Liver (tissue), 3 donors: ENCODE results near the gene PRKD1.

Source experiments
- ATF3 ChIP-seq: IDR thresholded peaks from 2 replicates; pipeline ENCODE4 v1.6.1; 2016; ENCODE audit warnings: antibody characterized with exemption
- CTCF ChIP-seq: fragments of 150-350 bp; IDR thresholded peaks from 2 replicates; pipeline ENCODE4 v1.5.1; 2017; ENCODE audit warnings: improper control_type of control experiment, low read depth, low read length; ENCODE audit not compliant: missing input control
- EGR1 ChIP-seq, 2 donors: IDR thresholded peaks; 2 replicates each; pipeline ENCODE4 v1.6.1; 2016 to 2018; ENCODE audit warnings: antibody characterized with exemption in 2 of 2, low read depth in 2 of 2
- FOXA2 ChIP-seq: IDR thresholded peaks from 2 replicates; pipeline ENCODE4 v1.6.1; 2016; ENCODE audit warnings: antibody characterized with exemption
- GABPA ChIP-seq, 2 donors: IDR thresholded peaks in 1 of 2; conservative IDR thresholded peaks in 1 of 2; 2 replicates each; pipeline ENCODE4 v1.6.1; 2016; ENCODE audit warnings: antibody characterized with exemption in 2 of 2, mild to moderate bottlenecking in 1 of 2, moderate library complexity in 1 of 2
- HNF4A ChIP-seq, 2 donors: conservative IDR thresholded peaks; 2 replicates each; pipeline ENCODE4 v1.6.1; 2016; ENCODE audit warnings: antibody characterized with exemption in 2 of 2, mild to moderate bottlenecking in 2 of 2
- JUND ChIP-seq, 2 donors: IDR thresholded peaks; 2 replicates each; pipeline ENCODE4 v1.6.1; 2016; ENCODE audit warnings: antibody characterized with exemption in 2 of 2
- MAX ChIP-seq: IDR thresholded peaks from 2 replicates; pipeline ENCODE4 v1.6.1; 2016; ENCODE audit warnings: antibody characterized with exemption
- RAD21 ChIP-seq, 2 donors: IDR thresholded peaks; 2 replicates each; pipeline ENCODE4 v1.6.1; 2016; ENCODE audit warnings: antibody characterized with exemption in 2 of 2, mild to moderate bottlenecking in 2 of 2
- REST ChIP-seq: IDR thresholded peaks from 2 replicates; pipeline ENCODE4 v1.6.1; 2016; ENCODE audit warnings: antibody characterized with exemption, mild to moderate bottlenecking
- RXRA ChIP-seq, 2 donors: IDR thresholded peaks; 2 replicates each; pipeline ENCODE4 v1.6.1; 2017 to 2018; ENCODE audit warnings: antibody characterized with exemption in 2 of 2, mild to moderate bottlenecking in 1 of 2
- SP1 ChIP-seq: IDR thresholded peaks from 2 replicates; pipeline ENCODE4 v1.6.1; 2018; ENCODE audit warnings: antibody characterized with exemption, mild to moderate bottlenecking
- TAF1 ChIP-seq: conservative IDR thresholded peaks from 2 replicates; pipeline ENCODE4 v1.6.1; 2016; ENCODE audit warnings: antibody characterized with exemption, mild to moderate bottlenecking
- YY1 ChIP-seq: IDR thresholded peaks from 2 replicates; pipeline ENCODE4 v1.6.1; 2016; ENCODE audit warnings: antibody characterized with exemption, mild to moderate bottlenecking
- donor health status: healthy.
- donor health status: healthy.

- TF ChIP-seq CTCF: no peak
- no peak for TF ChIP-seq MAX
- TF ChIP-seq JUND (IDR thresholded peaks at IDR 0.05): no peak
- no peak for TF ChIP-seq GABPA (IDR thresholded peaks at IDR 0.05 in 1 of 2, conservative IDR thresholded peaks at IDR 0.05 in 1 of 2)
- TF ChIP-seq RAD21 (IDR thresholded peaks at IDR 0.05): no peak
- TF ChIP-seq YY1: no peak
- no peak for TF ChIP-seq REST
- no peak for TF ChIP-seq FOXA2
- TF ChIP-seq SP1: no peak
- TF ChIP-seq TAF1: no peak
- TF ChIP-seq HNF4A (conservative IDR thresholded peaks at IDR 0.05): no peak
- TF ChIP-seq RXRA (IDR thresholded peaks at IDR 0.05): no peak
- TF ChIP-seq ATF3: no peak
- no peak for TF ChIP-seq EGR1 (IDR thresholded peaks at IDR 0.05; ENCODE audit: low read depth in 2 of 2)
Observed at GRCh38 chr14:29800961-29801360, 126.7 kb downstream of the PRKD1 start.
